ENCODE data around the gene WDR73. TPM values are rescaled to one million over a fixed set of nuclear protein-coding genes. Genes with fewer than 3 reads are reported as not detected.

WDR73 gene
- total and polyA plus RNA-seq, 2 of the 8 experiments (the other 6 are each of a cell fraction or from before 2014, with no cell fraction given), result 22.7 to 23.1 TPM

GRCh38 chr15:84606653-84607120 lies 47.4 kb downstream of the WDR73 start (continued):
- TF ChIP-seq CHD7 (IDR thresholded peaks at IDR 0.05; ENCODE audit: insufficient replicate concordance, low read length), result no peak
- TF ChIP-seq EGR1 (IDR thresholded peaks at IDR 0.05; ENCODE audit: borderline replicate concordance, low read depth, low read length), result no peak
- TF ChIP-seq CEBPB (IDR thresholded peaks at IDR 0.05; ENCODE audit: low read depth, low read length), result no peak
- no peak for TF ChIP-seq ATF3 (IDR thresholded peaks at IDR 0.05; ENCODE audit: insufficient read depth, low read depth, low read length)
- no peak for TF ChIP-seq SAP30 (IDR thresholded peaks at IDR 0.05; ENCODE audit: insufficient read depth, insufficient replicate concordance, low read length)
- no peak for TF ChIP-seq JUN (IDR thresholded peaks at IDR 0.05; ENCODE audit: low read depth, low read length)
- TF ChIP-seq SUZ12 (IDR thresholded peaks at IDR 0.05; ENCODE audit: low read length), result no peak
- TF ChIP-seq TBP (IDR thresholded peaks at IDR 0.05; ENCODE audit: low read depth, low read length), result no peak
- TF ChIP-seq FOSL1 (IDR thresholded peaks at IDR 0.05; ENCODE audit: insufficient read depth, low read depth, low read length), result no peak
- no peak for TF ChIP-seq NRF1 (IDR thresholded peaks at IDR 0.05; ENCODE audit: low read depth, low read length)
- no peak for TF ChIP-seq GABPA (IDR thresholded peaks at IDR 0.05; ENCODE audit: borderline replicate concordance, insufficient read depth, low read length)
